Measurements from ENCODE around the gene MAN1C1.

MAN1C1 gene

DNA sequence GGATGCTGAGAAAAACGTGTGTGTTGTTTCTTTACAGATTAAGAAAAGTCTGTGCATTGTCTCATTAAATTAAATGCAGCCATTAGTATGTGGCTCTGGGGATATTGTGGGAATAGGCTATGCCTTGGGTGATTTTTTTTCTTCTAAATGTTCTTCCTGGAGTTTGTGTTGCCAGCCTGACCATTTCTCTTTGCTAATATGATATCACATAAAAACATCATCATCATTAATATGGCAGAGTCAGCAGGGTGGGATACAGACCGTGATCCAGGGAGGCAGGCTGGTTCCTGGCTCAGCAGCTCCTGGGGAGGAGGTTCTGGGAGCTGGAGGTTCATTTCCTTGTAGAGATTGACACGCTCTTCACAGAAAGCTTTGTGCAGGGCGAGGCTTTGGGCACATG lies 122.8 kb downstream of the MAN1C1 start:
- DNase-seq (ENCODE audit: low read depth in 2 of 2): no peak

DNA sequence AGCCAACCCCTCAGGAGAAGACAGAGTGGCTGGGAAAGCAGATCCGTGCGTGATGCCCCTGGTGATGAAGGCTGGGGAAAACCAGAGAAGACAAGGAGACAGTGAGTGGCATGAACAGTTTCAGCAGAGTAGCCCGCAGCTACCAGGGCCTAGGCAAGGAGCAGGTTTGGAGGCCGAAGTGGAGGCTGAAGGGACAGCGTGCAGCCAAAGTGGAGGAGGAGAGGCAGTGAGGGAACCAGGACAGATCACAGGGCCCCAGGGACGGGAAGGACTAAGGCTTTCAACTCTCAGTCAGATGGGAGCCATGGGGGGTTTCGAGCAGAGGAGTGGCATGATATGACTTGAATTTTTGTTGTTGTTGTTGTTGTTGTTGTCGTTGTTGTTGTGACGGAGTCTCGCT lies 123.5 kb downstream of the MAN1C1 start:
- no peak for DNase-seq (ENCODE audit: low read depth in 2 of 2)

DNA sequence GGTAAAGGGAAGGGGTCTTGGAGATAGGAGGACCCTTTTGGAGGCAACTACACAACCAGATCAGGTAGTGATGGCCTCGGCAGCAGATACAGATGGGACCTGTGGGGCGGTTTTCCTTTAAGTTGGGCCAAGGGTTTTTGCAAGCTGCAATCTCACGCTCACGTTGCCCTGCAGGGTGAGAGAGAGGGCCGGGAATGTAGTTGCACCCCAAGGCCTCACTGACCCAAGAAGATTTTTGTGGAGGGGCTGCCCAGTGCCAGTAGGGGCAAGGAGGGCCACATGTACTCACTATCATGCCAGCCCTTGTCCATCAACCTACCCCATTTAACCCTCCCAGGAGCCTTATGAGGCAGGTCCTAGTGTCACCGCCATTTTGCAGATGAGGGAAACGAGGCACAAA lies 125.7 kb downstream of the MAN1C1 start:
- no peak for DNase-seq (ENCODE audit: low read depth in 2 of 2)

DNA sequence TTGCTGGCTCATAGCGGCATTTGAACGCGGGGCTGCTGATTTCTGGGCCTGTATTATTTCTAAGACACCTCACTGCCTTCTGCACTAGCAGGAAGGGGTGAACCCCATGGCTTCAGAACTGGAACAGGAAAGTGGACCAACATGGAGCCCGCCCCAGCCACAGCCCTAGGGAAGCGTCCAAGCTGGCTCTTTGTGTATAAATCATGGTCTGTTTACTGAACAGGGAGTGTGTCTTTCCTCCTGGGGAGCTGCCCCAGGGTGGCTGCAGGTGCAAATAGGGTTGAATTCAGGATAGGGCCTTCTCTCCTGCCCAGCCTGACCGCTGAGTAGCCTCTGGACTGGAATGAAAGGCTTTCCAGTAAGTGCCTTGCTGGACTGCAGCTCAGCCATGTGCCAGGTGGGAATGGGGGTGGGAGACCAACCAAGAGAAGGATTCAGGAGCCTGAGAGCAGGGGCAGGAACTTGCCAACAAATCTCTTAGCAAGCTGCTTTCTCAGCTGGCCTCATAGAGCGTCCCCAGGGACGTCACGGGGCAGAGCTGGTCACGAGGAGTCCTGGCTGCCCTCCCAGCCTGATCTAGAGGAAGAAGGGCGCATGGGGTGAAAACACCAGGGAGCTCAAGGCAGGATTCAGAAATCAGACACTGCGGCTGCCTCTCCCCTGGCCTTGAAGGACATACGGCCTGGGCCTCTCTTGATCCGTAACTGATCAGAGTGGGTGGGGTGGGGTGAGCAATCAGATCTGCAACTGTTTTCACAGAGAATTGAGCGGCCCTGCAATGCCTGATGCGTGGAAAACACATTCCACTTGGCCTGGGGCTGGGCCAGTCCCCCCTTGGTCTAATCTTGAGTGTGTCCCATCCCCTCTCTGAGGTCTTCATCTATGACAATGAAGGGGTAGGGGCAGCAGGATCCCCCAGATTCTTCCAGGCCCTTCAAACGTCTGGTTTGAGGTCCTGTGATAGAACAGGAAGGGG lies 126.9 kb downstream of the MAN1C1 start:
- DNase-seq (ENCODE audit: low read depth in 2 of 2): no peak

DNA sequence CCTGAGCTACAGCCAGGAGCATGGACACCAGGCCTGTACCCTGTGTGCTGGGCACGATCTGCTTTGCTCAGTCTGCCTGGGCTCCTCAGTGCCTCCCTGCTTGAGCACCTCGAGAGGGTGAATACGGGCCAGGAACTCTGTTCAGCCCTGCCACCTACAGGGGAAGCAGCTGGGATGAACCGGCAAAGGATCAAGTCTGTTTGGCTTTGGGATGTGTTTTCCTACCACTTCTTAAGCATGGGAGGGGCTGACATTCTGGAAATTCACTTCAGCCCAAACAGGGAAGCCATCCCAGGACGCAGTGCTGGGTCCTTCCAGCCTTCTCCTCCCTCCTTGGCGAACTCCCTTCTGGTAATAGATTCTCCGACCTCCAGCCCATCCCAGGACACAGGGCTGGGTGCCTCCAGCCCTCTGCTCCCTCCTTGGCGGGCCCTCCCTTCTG lies 127.6 kb downstream of the MAN1C1 start:
- no peak for DNase-seq (ENCODE audit: low read depth in 2 of 2)

DNA sequence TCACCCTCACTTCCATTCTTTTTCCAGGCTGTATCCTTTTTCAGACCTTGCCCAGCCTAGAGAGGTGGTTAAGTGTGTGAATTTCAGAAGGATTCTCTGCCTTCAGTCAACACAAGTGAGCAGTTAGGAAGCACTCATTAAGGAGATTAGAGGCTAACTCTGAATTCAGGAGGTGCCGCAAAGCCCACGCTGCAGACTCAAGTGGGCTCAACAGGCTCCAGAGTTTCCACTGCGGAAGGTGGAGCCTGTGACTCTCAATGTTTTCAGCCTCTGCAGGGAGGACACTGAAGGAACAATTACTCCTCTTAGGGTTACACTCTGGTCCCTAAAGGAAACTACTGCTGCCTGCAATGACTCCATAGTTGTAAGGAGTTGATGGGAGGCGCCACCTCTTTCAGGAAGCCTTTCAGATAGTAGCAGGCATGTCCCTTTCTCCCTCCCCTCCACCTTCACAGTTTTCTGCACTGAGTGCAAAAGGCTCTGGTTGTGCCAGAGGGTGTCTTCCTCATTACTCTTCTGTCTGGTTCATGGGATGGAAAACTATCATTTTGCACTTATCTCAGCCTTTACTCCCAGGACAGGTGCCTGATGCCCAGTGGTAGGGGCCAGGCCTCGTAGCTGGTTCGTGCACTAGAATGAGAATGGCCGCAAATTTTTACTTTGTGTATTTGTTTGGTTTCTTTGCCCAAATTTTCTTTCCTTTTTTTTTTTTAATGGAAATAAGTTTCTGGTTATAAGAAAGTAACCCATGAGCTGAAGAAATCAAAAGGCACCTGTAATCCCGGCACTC lies 128.2 kb downstream of the MAN1C1 start:
- no peak for DNase-seq (ENCODE audit: low read depth in 2 of 2)

DNA sequence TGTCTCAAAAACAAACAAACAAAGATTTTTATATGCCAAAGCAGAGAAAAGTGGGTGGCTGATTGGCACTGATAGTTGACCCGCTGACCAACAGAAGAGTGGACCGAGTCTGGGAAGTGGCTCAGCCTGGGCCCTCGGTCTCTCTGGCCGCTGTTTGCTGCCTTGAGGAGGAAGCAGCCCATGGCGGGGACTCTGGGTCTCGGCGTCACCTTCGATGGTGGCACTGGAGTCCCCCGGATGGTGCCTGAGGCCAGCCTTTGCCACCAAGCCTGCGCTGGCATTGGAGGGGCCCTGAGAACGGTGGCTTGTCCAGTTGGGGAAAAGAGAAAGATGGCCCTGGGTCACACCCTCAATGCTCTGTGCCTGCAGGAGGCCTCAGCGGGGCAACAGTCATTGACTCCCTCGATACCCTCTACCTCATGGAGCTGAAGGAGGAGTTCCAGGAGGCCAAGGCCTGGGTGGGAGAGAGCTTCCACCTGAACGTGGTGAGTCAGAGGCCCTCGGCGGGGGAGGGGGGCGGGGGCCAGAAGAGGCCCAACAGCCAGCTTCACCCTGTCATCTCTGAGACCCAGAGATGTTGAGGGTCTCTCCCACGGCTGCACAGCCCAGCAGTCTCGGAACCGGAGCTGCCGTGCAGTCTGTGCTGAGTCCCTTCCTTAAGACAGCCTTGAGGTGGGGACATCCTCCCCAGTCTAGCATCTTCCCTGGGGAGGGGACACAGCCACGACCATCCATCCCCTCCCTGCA lies 129.9 kb downstream of the MAN1C1 start:
- no peak for DNase-seq (ENCODE audit: low read depth in 2 of 2)

DNA sequence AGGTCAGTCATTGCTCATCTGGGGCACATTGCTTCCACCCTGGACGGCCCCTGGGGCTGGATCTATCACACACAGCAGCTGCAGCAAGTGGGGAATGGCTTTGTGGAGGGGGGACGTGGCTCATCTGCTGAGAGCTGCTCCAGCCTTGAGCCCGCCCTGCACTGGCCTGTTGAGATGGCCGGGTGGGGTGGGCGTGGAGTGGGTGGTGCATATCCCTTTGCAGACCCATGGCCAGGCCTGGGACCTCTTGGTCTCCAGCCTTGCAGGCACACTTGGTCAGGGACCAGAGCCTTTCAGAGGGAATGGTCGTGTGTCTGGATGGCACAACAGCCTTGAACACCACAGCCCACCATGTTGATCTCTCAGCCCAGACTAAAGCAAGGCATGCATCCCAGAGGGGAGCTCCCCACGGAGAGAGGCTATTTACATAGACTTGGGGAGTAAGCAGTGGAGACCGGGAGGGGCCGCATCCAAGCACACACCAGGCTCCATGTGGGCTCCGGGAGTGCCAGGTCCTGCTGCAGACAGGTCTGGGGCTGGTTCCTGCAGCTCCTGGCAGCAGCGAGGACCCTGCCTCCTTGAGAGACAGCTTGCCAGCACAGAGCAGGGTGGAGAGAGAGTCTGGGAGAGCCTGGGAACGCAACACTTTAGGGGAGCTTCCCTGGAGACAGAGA lies 130.6 kb downstream of the MAN1C1 start:
- DNase-seq (ENCODE audit: low read depth in 2 of 2): no peak

DNA sequence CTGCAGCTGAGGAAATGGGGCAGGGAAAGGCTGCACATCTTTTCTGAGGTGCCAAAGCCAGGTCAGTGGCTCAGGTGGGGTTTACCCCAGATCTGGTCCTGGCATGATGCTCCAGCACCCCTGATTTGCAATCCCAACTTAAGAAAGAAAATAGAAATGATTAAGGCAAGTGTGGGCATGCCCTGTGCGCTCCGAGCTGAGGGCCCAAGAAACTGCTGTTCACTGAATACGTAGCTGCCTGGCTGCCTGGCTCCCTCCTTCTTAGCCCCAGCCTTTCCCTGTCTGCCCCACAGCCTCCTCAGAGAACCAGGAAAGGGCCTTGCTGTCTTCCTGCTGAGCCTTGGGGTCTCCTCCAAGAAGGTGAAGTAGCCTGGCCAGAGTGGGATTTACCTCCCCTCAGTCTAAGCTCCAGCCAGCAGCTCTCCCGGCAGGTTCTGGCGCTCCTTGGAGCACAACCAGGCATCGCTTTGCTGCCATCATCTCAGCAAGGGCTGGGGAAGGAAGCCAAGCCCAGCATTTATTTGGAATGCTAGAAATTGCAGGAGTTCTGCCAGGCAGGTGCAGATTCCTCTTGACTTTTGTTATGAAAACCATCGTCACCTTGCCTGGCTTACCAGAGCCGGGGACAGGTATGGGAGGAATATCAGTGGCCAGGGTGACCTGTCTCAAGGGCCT lies 132.1 kb downstream of the MAN1C1 start:
- no peak for DNase-seq (ENCODE audit: low read depth in 2 of 2)

DNA sequence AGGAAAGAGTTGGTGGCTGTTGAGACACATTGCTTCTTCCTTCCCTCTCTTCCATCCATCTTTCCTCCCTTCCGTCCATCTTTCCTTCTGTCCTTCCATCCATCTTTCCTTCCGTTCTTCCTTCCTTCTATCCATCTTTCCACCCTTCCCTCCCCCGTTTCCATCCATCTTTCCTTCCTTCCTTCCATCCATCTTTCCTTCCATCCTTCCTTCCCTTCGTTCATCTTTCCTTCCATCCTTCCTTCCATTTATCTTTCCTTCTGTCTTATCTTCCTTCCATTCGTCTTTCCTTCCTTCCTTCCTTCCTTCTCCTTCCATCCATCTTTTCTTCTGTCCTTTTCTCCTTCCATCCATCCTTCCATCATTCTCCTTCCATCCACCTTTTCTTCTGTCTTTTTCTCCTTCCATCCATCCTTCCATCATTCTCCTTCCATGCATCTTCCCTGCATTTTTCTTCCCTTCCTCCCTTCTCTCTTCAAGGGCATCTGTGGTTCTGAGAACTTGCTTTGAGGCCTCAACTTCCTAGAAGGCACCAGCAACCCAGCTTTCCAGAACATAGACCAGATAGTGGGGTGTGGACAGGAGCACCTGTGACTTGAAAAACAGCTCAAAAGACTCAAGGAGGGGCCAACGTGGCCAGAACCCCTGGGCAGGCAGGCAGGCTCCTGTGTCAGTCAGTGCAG lies 134.5 kb downstream of the MAN1C1 start:
- no peak for DNase-seq (ENCODE audit: low read depth in 2 of 2)

DNA sequence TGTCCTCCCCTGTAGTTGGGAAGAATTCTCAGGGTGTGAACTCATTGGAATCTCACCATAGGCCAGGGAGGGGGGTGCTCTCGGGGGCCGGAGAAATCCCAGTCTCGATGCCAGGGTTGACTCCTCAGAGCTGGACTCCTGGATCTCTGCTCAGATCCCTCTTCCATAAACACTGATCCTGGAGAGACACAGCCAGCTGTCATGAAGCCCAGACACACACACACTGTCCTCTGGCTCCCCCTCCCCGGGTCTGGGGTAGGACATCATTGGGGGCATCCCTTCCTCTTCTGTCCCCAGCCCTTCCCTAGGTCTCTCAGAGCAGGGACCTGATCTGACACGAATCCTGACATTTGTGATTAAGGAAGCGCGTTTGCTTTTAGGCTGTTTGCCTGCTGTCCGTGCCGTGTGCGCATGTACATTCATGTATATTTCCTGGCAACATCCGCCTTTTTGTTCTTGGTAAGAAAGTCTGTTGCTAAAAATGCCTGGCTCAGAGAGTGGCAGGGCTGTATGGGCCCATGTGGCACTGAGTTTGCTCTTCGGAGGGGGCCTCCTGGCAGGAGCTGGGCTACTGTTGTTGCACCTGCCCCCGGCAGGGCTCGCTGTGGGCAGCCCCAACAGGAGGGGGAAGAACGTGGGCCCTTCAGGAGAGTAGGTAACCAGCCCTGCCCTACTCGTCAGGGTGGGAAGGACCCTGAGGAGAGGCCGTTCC lies 138.0 kb downstream of the MAN1C1 start:
- DNase-seq (ENCODE audit: low read depth in 2 of 2): no peak

DNA sequence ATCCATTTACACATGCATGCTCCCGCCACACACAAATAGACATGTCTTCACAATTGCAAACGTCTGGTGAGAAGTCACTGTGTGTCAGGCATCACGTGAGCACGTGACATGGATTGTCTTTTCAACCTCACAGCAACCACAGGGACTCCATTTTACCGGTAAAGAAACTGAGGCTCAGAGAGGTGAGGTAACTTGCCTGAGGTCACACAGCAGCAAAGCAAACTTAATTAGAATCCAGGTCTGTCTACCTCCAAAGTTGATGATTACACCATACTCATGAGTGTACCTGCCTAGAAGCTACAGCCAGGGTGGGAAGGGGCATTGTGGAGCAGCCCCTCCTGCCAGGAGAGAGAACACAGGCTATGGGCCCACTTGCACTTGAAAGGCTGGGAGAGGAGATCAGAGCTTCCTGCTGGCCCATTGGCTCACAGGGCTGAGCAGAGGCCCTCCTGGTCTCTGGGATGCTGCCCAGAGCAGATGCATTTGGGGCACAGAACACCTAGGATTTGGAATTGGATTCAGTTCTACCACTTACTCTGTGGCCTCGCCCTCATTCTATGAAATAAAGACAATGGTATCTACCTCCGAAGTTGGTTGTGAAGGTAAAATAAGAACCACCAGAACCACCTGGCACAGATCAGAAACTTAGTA lies 139.0 kb downstream of the MAN1C1 start:
- no peak for DNase-seq (ENCODE audit: low read depth in 2 of 2)

DNA sequence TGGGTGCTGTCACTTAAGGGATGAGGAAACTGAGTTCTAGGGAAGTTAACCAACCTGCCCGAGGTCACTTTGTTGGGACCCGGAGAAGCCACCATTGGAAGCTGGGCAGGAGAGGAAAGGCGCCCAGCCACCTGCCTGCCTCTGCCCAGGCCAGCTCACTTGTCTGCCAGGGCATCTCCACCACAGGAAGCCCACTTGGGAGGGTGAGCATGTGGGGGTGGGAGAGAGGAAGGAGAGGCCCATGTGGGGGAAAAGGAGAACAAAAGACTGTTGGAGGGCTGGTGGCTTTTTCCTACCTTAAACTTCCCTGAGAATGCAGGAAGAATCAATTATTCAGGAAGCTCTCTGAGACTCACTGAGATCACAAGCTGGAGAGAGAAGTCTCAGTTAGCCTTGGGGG lies 139.6 kb downstream of the MAN1C1 start:
- DNase-seq (ENCODE audit: low read depth in 2 of 2): no peak

DNA sequence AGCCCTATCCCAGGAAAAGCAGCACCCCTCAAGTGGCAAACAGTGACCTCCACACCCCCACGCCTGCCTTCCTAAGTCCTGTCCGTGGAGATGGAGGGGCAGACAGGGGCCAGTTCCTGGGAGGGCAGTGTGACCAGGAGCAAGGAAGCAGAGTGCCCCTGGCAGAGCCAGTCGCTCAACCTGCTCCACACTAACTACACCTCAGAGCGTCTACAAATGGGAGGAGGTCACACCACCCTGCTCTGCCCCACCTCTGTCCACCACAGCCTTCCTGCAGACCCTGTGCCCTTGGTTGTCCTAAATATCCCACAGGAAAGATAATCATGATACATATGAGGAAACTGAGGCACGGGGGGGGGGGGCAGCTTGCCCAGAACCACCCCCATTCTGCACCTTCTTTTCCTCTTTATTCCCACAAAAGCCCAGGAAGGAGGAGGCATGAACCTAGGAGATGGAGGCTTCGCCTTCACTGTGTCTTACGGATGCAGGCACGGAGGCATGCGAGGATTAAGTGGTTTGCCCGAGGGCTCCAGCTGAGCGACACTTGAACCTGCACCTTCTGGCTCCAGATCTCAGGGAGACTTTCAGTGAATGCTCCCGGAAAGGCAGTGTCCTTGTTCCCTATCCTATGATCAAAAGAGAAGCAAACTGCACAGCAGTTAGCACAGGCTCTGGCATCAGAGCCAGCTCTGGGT lies 140.7 kb downstream of the MAN1C1 start:
- no peak for DNase-seq (ENCODE audit: low read depth in 2 of 2)

DNA sequence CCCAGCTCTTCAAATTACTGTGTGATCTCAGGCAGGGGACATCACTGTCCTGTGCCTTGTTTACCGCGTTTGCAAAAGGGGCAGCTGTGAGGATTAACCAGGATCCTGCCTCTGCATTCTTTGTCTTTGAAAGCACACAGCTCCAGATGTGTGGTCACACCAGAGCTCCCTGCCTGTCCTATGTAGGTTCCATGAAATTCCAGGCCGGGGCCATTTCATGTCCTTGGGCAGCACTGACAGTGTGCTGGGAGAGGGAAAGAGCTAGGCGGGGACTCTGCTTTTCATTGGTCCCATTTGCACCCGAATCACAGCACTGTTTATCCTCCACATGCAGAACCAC lies 141.2 kb downstream of the MAN1C1 start:
- no peak for DNase-seq (ENCODE audit: low read depth in 2 of 2)

DNA sequence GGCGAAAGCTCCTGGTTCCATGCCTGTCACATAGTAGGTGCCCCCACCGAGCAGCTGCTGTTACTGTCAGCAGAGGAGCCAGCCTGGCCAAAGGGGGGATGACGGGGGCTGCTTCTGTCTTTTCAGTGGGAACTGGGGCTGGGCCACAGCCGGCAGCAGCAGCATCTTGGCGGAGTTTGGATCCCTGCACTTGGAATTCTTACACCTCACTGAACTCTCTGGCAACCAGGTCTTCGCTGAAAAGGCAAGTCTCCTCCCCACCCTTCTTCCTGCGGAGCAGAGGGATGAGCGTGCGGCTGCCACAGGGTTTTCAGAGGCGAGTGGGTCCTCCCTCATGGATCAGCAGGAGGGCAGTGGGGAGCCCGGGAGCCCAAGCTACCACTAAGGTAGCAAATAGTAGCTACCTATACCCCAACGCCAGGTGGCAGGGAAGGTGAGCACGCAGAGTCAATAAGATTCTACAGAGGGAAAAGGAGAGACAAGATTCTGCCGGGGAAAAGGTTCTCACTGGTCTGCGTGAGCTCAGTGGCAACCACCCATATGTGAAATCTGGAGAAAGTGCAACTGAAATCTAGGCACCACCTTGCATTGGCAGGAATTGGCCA lies 142.0 kb downstream of the MAN1C1 start:
- DNase-seq (ENCODE audit: low read depth in 2 of 2): no peak

DNA sequence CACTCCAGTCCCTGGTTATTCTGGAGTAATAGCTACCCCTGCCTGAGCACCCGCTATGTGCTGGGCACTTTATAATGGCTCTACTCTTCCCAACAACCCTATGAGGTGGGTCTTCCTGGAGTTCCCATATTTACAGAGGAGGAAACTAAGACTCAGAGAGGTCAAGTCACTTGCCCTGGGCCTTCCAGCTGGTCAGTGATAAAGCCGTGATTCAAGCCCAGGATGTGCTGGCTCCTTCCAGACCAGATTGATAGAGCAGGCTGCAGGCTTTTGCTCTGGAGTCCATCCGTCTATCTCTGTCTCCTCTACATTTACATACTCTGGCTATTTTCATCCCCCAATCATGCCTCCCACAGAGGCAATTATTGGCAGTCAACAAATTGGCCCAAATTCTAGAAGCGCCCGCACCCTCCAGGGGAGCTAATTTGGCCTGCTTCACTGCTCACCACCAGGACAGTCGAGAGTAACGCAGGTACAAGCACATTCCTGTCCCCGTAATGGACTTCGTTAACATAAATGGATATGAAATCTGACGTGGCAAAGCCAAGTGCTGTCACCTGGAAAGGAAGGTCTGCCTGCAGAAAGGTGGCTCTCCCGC lies 143.6 kb downstream of the MAN1C1 start:
- no peak for DNase-seq (ENCODE audit: low read depth in 2 of 2)

DNA sequence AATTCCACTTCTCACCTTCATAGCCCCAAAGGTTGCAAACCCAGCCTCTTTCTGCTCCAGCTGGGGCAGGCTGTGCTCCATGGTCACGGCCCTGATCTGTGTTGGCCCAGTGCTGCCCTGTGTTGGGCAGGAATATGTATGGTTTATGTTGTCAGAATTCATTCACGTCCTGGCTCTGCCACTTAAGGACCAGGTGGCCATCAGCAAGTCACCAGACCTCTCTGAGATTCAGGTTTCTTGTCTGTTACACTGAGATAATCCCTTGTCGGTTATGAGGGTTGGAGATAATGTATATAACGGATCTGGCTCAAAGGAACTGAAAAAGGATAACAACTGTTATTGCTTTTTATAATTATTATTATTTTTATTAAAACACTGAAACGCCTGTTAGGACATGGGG lies 144.3 kb downstream of the MAN1C1 start:
- DNase-seq (ENCODE audit: low read depth in 2 of 2): no peak

All from stimulated activated CD4-positive, alpha-beta T cell treated with anti-CD3 and anti-CD28 coated beads, Interleukin-1b, Interleukin-23, amount 100 ng/mL, for 4 hours (primary cell).